ENCODE results near the gene AP4M1. TPM values are rescaled to one million over a fixed set of nuclear protein-coding genes. Genes with fewer than 3 reads are reported as not detected.
"Not testable (repeated sequence)": the region's sequence is repeated elsewhere in the genome, so short reads cannot be mapped to it uniquely, and the experiment has no call there.

AP4M1 gene
- total RNA-seq, 1 donor from 2014 or later, result 15.5 TPM

GRCh38 chr7:100127866-100128636, 26.6 kb downstream of the AP4M1 start:
- Histone ChIP-seq H3K9me3 (ENCODE audit: insufficient read depth, low read depth, low read length) (no peaks in the 10 kb centered on the region), H3K4me1 (ENCODE audit: insufficient read depth, low read length) (peaks cover 19% of the 10 kb centered on the region), H3K4me3 (ENCODE audit: insufficient read depth, low read depth, low read length) (peak overlapping the region; percentile 94), H3K36me3 (ENCODE audit: insufficient read depth, low read length) (no peaks in the 10 kb centered on the region), H3K79me2 (ENCODE audit: insufficient read depth, low read length) (peaks cover 5% of the 10 kb centered on the region), H2AFZ (ENCODE audit: low read depth, low read length) (peak overlapping the region; percentile 97), H3K27me3 (ENCODE audit: insufficient read depth, low read length) (no peaks in the 10 kb centered on the region), H3K4me2 (ENCODE audit: low read length) (peak overlapping the region; percentile 99), H3K9ac (ENCODE audit: low read length) (peak overlapping the region; percentile 95), H3K27ac (ENCODE audit: low read depth, low read length) (peak overlapping the region; percentile 95), H4K20me1 (ENCODE audit: insufficient read depth, low read length) (no peaks in the 10 kb centered on the region)
- peaks cover 6% of the 10 kb centered on the region for H3K36me3 Mint-ChIP-seq (ENCODE audit: low read depth, unreplicated experiment)
- H3K4me1 Mint-ChIP-seq (ENCODE audit: low read depth, unreplicated experiment), result no peaks in the 10 kb centered on the region
- no peak for FAIRE-seq
- H3K27me3 Mint-ChIP-seq (ENCODE audit: low read depth, unreplicated experiment), result peaks cover 4% of the 10 kb centered on the region
- DNase-seq (ENCODE audit: low read depth), result no peak
- no peaks in the 10 kb centered on the region for H3K9me3 Mint-ChIP-seq (ENCODE audit: unreplicated experiment)
- H3K27ac Mint-ChIP-seq (ENCODE audit: unreplicated experiment), result no peak overlapping the region
- TF ChIP-seq EZH2 (IDR thresholded peaks at IDR 0.05; ENCODE audit: insufficient read depth, low read length) (no peak), CTCF (IDR thresholded peaks at IDR 0.05; ENCODE audit: insufficient read depth, low read depth, low read length) (no peak)
- H3K4me3 Mint-ChIP-seq (ENCODE audit: unreplicated experiment), result peak overlapping the region; percentile 81

GRCh38 chr7:100128637-100128963, 27.2 kb downstream of the AP4M1 start:
- H3K9me3 ChIP-seq (ENCODE audit: insufficient read depth, low read depth, low read length), result no peaks in the 10 kb centered on the region
- no peak overlapping the region for H2AFZ ChIP-seq (ENCODE audit: low read depth, low read length)
- Mint-ChIP-seq H3K4me1 (ENCODE audit: low read depth, unreplicated experiment) (no peaks in the 10 kb centered on the region), H3K36me3 (ENCODE audit: low read depth, unreplicated experiment) (peaks cover 6% of the 10 kb centered on the region), H3K27me3 (ENCODE audit: low read depth, unreplicated experiment) (peaks cover 4% of the 10 kb centered on the region), H3K4me3 (ENCODE audit: unreplicated experiment) (peak overlapping the region; percentile 81), H3K9me3 (ENCODE audit: unreplicated experiment) (no peaks in the 10 kb centered on the region), H3K27ac (ENCODE audit: unreplicated experiment) (no peak overlapping the region)
- H3K27me3 ChIP-seq (ENCODE audit: insufficient read depth, low read length), result no peaks in the 10 kb centered on the region
- H3K27ac ChIP-seq (ENCODE audit: low read depth, low read length), result no peak overlapping the region
- no peak overlapping the region for H3K9ac ChIP-seq (ENCODE audit: low read length)
- H3K36me3 ChIP-seq (ENCODE audit: insufficient read depth, low read length), result no peaks in the 10 kb centered on the region
- H3K4me3 ChIP-seq (ENCODE audit: insufficient read depth, low read depth, low read length), result no peak overlapping the region
- DNase-seq (ENCODE audit: low read depth) (no peak), FAIRE-seq (no peak)
- H3K4me2 ChIP-seq (ENCODE audit: low read length), result peak overlapping the region; percentile 99
- H4K20me1 ChIP-seq (ENCODE audit: insufficient read depth, low read length), result no peaks in the 10 kb centered on the region
- H3K79me2 ChIP-seq (ENCODE audit: insufficient read depth, low read length), result peaks cover 5% of the 10 kb centered on the region
- peaks cover 19% of the 10 kb centered on the region for H3K4me1 ChIP-seq (ENCODE audit: insufficient read depth, low read length)
- TF ChIP-seq EZH2 (IDR thresholded peaks at IDR 0.05; ENCODE audit: insufficient read depth, low read length), result no peak
- no peak for TF ChIP-seq CTCF (IDR thresholded peaks at IDR 0.05; ENCODE audit: insufficient read depth, low read depth, low read length)

GRCh38 chr7:100130220-100130607, 28.8 kb downstream of the AP4M1 start:
- H3K4me1 Mint-ChIP-seq (ENCODE audit: low read depth, unreplicated experiment); H3K36me3 Mint-ChIP-seq (ENCODE audit: low read depth, unreplicated experiment); H3K9me3 Mint-ChIP-seq (ENCODE audit: unreplicated experiment); H3K4me3 Mint-ChIP-seq (ENCODE audit: unreplicated experiment); H3K27me3 ChIP-seq (ENCODE audit: insufficient read depth, low read length); DNase-seq (ENCODE audit: low read depth); H3K27ac Mint-ChIP-seq (ENCODE audit: unreplicated experiment); H4K20me1 ChIP-seq (ENCODE audit: insufficient read depth, low read length); H3K9ac ChIP-seq (ENCODE audit: low read length); H2AFZ ChIP-seq (ENCODE audit: low read depth, low read length); H3K27me3 Mint-ChIP-seq (ENCODE audit: low read depth, unreplicated experiment); H3K4me2 ChIP-seq (ENCODE audit: low read length); H3K36me3 ChIP-seq (ENCODE audit: insufficient read depth, low read length); H3K79me2 ChIP-seq (ENCODE audit: insufficient read depth, low read length); FAIRE-seq; H3K9me3 ChIP-seq (ENCODE audit: insufficient read depth, low read depth, low read length); H3K27ac ChIP-seq (ENCODE audit: low read depth, low read length); H3K4me3 ChIP-seq (ENCODE audit: insufficient read depth, low read depth, low read length): not testable (repeated sequence)
- peaks cover 19% of the 10 kb centered on the region for H3K4me1 ChIP-seq (ENCODE audit: insufficient read depth, low read length)

Data from astrocyte (in vitro differentiated cells and primary cell).